HCT116 (cell line): ENCODE results near the gene CYTL1. TPM values are rescaled to one million over a fixed set of nuclear protein-coding genes. Genes with fewer than 3 reads are reported as not detected.

Experiments
- ATAC-seq: fragments of 200-7000 bp; cut with Tn5 transposase; 2 replicates; pipeline ENCODE4 v1.9.1; 2020; ENCODE audit warnings: mild to moderate bottlenecking, moderate library complexity
- BruUV-seq: library from RNA; stranded (reverse); fragments of 400-500 nt; replicated peaks from 2 replicates; lab custom pipeline; 2021; lab: Mats Ljungman, UMichigan
- CTCF ChIA-PET: fragments of 300-600 bp; sonication (Branson Sonifier 250); formaldehyde crosslinking; loops from one replicate; lab custom pipeline; 2021; ENCODE audit warnings: antibody characterized with exemption; lab: Charles Lee
- POLR2A ChIA-PET: fragments of 300-600, 350-600 bp; sonication (Branson Sonifier 250); formaldehyde crosslinking; loops from one replicate; lab custom pipeline; 2021; ENCODE audit warnings: antibody characterized with exemption; lab: Charles Lee
- RAD21 ChIA-PET, 2 experiments: fragments of 300-600 bp; sonication (Branson Sonifier 250); formaldehyde crosslinking; loops; one replicate each; lab custom pipeline; 2023; ENCODE audit warnings: low total read pairs in 2 of 2; ENCODE audit not compliant: uncharacterized antibody in 2 of 2, unreplicated experiment in 2 of 2, low non-redundant PET in 1 of 2; lab: Charles Lee
- DNase-seq: peaks from one replicate; pipeline ENCODE4 v3.0.0-alpha.2; 2010; ENCODE audit warnings: low read depth, low spot score
- H2AFZ ChIP-seq: fragments of 200-600 bp; shearing (Covaris generic), sonication (generic); 2 replicates; pipeline ENCODE4 v1.6.1; 2017; ENCODE audit warnings: low read depth, mixed run types, mixed read lengths, antibody characterized with exemption, low read length; ENCODE audit not compliant: poor library complexity, severe bottlenecking
- H3K27ac ChIP-seq: 2 replicates; pipeline ENCODE4 v1.5.1; 2012; ENCODE audit warnings: low read depth, low read length
- H3K27me3 ChIP-seq: fragments of 200-600 bp; sonication (generic); 2 replicates; pipeline ENCODE4 v1.6.1; 2016; ENCODE audit warnings: mixed run types, low read length, mixed read lengths; ENCODE audit not compliant: insufficient read depth
- H3K36me3 ChIP-seq, 2 experiments: fragments of 200-500 bp in 1 of 2; fragments of 200-600 bp in 1 of 2; sonication (Bioruptor generic) in 1 of 2; sonication (generic) in 1 of 2; 2 replicates each; pipeline versions ENCODE4 v1.5.1 to v1.6.1; 2014 to 2016; ENCODE audit warnings: low read length in 2 of 2, inconsistent platforms in 1 of 2, mixed read lengths in 1 of 2, mixed run types in 1 of 2; ENCODE audit not compliant: insufficient read depth in 2 of 2, control insufficient read depth in 1 of 2
- H3K4me1 ChIP-seq, 2 experiments: fragments of 200-600 bp in 1 of 2; sonication (generic) in 1 of 2; 2 replicates each; pipeline versions ENCODE4 v1.5.1 to v1.6.1; 2012 to 2017; ENCODE audit warnings: low read length in 2 of 2, inconsistent platforms in 1 of 2, mild to moderate bottlenecking in 1 of 2, mixed read lengths in 1 of 2, mixed run types in 1 of 2, moderate library complexity in 1 of 2; ENCODE audit not compliant: insufficient read depth in 2 of 2, control insufficient read depth in 1 of 2
- H3K4me2 ChIP-seq: fragments of 200-600 bp; sonication (generic); 2 replicates; pipeline ENCODE4 v1.6.1; 2017; ENCODE audit warnings: mixed run types, low read length, mixed read lengths
- H3K4me3 ChIP-seq, 2 experiments: fragments of 200-600 bp in 1 of 2; sonication (generic) in 1 of 2; replicated peaks in 1 of 2; 2 replicates each; pipeline ENCODE4 v1.5.1; 2011 to 2016; ENCODE audit warnings: low read length in 2 of 2, control low read depth in 1 of 2, low read depth in 1 of 2, mild to moderate bottlenecking in 1 of 2, mixed read lengths in 1 of 2, mixed run types in 1 of 2
- H3K79me2 ChIP-seq: fragments of 200-600 bp; sonication (generic); 2 replicates; pipeline ENCODE4 v1.6.1; 2017; ENCODE audit warnings: mild to moderate bottlenecking, mixed run types, low read length, moderate library complexity, mixed read lengths; ENCODE audit not compliant: insufficient read depth
- H3K9ac ChIP-seq: fragments of 200-600 bp; sonication (generic); 2 replicates; pipeline ENCODE4 v1.6.1; 2016; ENCODE audit warnings: low read length, mixed read lengths
- H3K9me2 ChIP-seq: fragments of 200-600 bp; sonication (generic), shearing (Covaris generic); 2 replicates; pipeline ENCODE4 v1.6.1; 2017; ENCODE audit warnings: mixed run types, mild to moderate bottlenecking, moderate library complexity; ENCODE audit not compliant: insufficient read depth
- H3K9me3 ChIP-seq, 2 experiments: fragments of 200-500 bp in 1 of 2; fragments of 200-600 bp in 1 of 2; sonication (Bioruptor generic) in 1 of 2; sonication (generic) in 1 of 2; 2 replicates each; pipeline ENCODE4 v1.6.1; 2014 to 2017; ENCODE audit warnings: low read length in 2 of 2, mixed read lengths in 2 of 2, inconsistent platforms in 1 of 2, low read depth in 1 of 2, mild to moderate bottlenecking in 1 of 2, mixed run types in 1 of 2, moderate library complexity in 1 of 2; ENCODE audit not compliant: control insufficient read depth in 1 of 2, insufficient read depth in 1 of 2
- H4K20me1 ChIP-seq: fragments of 200-600 bp; sonication (generic), shearing (Covaris generic); 2 replicates; pipeline ENCODE4 v1.6.1; 2017; ENCODE audit warnings: mixed run types, mild to moderate bottlenecking, moderate library complexity; ENCODE audit not compliant: insufficient read depth
- CBX3 ChIP-seq: IDR thresholded peaks from 2 replicates; pipeline ENCODE4 v1.6.1; 2012; ENCODE audit warnings: low read depth
- CEBPB ChIP-seq: IDR thresholded peaks from 2 replicates; pipeline ENCODE4 v1.6.1; 2012; ENCODE audit warnings: low read depth
- EGR1 ChIP-seq: IDR thresholded peaks from 2 replicates; pipeline ENCODE4 v1.6.1; 2012; ENCODE audit warnings: low read depth
- ELF1 ChIP-seq: IDR thresholded peaks from 2 replicates; pipeline ENCODE4 v1.6.1; 2012; ENCODE audit warnings: low read depth, borderline replicate concordance
- FOSL1 ChIP-seq: IDR thresholded peaks from 2 replicates; pipeline ENCODE4 v1.6.1; 2012; ENCODE audit warnings: low read depth
- POLR2A ChIP-seq: IDR thresholded peaks from 2 replicates; pipeline ENCODE4 v1.7.0; 2011; ENCODE audit warnings: borderline replicate concordance; ENCODE audit not compliant: insufficient read depth, insufficient read length; ENCODE audit errors: extremely low read depth
- RAD21 ChIP-seq: IDR thresholded peaks from 2 replicates; pipeline ENCODE4 v1.6.1; 2012; ENCODE audit warnings: low read depth, mild to moderate bottlenecking
- SIN3A ChIP-seq: IDR thresholded peaks from 2 replicates; pipeline ENCODE4 v1.6.1; 2012; ENCODE audit warnings: low read depth
- SP1 ChIP-seq: IDR thresholded peaks from 2 replicates; pipeline ENCODE4 v1.6.1; 2012; ENCODE audit warnings: low read depth
- SRF ChIP-seq: IDR thresholded peaks from 2 replicates; pipeline ENCODE4 v1.6.1; 2012; ENCODE audit warnings: low read depth
- TCF7L2 ChIP-seq: IDR thresholded peaks from 2 replicates; pipeline ENCODE4 v1.7.0; 2011; ENCODE audit warnings: borderline replicate concordance, inconsistent platforms; ENCODE audit not compliant: insufficient read depth, insufficient read length; ENCODE audit errors: extremely low read depth
- YY1 ChIP-seq: IDR thresholded peaks from 2 replicates; pipeline ENCODE4 v1.6.1; 2011; ENCODE audit warnings: low read length, low read depth, moderate library complexity, mild to moderate bottlenecking; ENCODE audit not compliant: insufficient replicate concordance; ENCODE audit errors: extremely low read depth
- ZFX ChIP-seq: fragments of 450-650 bp; IDR thresholded peaks from 2 replicates; pipeline ENCODE4 v1.6.1; 2017
- ZNF274 ChIP-seq: fragments of 200-500 bp; sonication (Bioruptor generic); IDR thresholded peaks from 2 replicates; pipeline ENCODE4 v1.6.1; 2014; ENCODE audit warnings: mild to moderate bottlenecking, low read depth, low read length, inconsistent platforms
- intact Hi-C: fragments of 100-400 bp; cut with micrococcal nuclease; formaldehyde crosslinking; loops from 2 replicates; pipeline ENCODE4 v1.10.0; 2022
- total RNA-seq: library from RNA; stranded (reverse); gene quantifications from one replicate; pipeline ENCODE4 v1.2.1, GENCODE V29; 2021; ENCODE audit not compliant: unreplicated experiment
- TF ChIP-seq, protein P1 (sequence below): IDR thresholded peaks from 2 replicates; pipeline ENCODE4 v1.6.1; 2012
- TF ChIP-seq, protein P2 (sequence below), 3 experiments: fragments of 200-600 bp in 1 of 3; sonication (generic) in 1 of 3; IDR thresholded peaks in 2 of 3; conservative IDR thresholded peaks in 1 of 3; 2 replicates each; pipeline ENCODE4 v1.5.1; 2012 to 2017; ENCODE audit warnings: low read depth in 2 of 3, low read length in 2 of 3, antibody characterized with exemption in 1 of 3, borderline replicate concordance in 1 of 3, control low read depth in 1 of 3, mild to moderate bottlenecking in 1 of 3, mixed read lengths in 1 of 3, mixed run types in 1 of 3, moderate library complexity in 1 of 3; ENCODE audit not compliant: insufficient read depth in 1 of 3
- TF ChIP-seq, protein P3 (sequence below): IDR thresholded peaks from 2 replicates; pipeline ENCODE4 v1.6.1; 2011; ENCODE audit warnings: mild to moderate bottlenecking, low read length, moderate library complexity; ENCODE audit not compliant: insufficient replicate concordance; ENCODE audit errors: extremely low read depth

Gene CYTL1
- total RNA-seq, 1 experiment from 2014 or later, result not detected

DNA sequence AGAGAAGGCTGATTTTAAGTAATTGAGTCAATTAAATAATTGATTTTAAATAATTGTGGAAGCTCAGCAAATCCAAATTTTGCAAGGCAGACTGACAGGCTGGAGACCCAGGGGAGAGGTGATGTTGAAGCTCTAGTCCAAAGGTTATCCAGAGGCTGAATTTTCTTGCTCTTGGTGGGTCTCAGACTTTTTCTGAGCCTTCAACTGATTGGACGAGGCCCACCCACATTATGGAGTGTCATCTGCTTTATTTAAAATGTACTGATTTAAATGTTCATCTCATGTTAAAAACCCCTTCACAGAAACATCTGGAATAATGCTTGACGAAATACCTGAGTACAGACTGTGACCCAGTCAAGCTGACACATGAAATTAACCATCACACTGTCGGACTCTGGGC is 11.7 kb upstream of the CYTL1 start:
- H3K4me3 ChIP-seq, result no peak overlapping the region
- H3K9me2 ChIP-seq, result no peaks in the 10 kb centered on the region
- CTCF ChIA-PET, result no interaction called here
- no TSS peak for BruUV-seq
- no peaks in the 10 kb centered on the region for H3K36me3 ChIP-seq
- no peaks in the 10 kb centered on the region for H4K20me1 ChIP-seq
- intact Hi-C loops, result no loop called here
- no peak for TF ChIP-seq YY1
- TF ChIP-seq, protein P1, sequence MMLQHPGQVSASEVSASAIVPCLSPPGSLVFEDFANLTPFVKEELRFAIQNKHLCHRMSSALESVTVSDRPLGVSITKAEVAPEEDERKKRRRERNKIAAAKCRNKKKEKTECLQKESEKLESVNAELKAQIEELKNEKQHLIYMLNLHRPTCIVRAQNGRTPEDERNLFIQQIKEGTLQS, result no peak
- no peak for TF ChIP-seq ELF1
- no peak for TF ChIP-seq TCF7L2
- no peak for TF ChIP-seq CEBPB
- no peak for TF ChIP-seq FOSL1
- TF ChIP-seq CBX3, result no peak
- TF ChIP-seq EGR1, result no peak
- TF ChIP-seq ZFX, result no peak
- no peak for TF ChIP-seq ZNF274
- no peak for TF ChIP-seq SRF
- TF ChIP-seq SIN3A, result no peak
- TF ChIP-seq, all 23 proteins: peak for 0
- ChIA-PET RAD21 (no interaction called here), POLR2A (no interaction called here)
- ATAC-seq, result no peak
- Histone ChIP-seq H3K9ac (no peak overlapping the region), H3K4me2 (no peak overlapping the region), H3K79me2 (no peaks in the 10 kb centered on the region), H3K27ac (no peak overlapping the region), H3K9me3 (no peaks in the 10 kb centered on the region), H3K4me1 (no peaks in the 10 kb centered on the region), H3K27me3 (peaks cover 25% of the 10 kb centered on the region; the same call in 1 of the 2 replicates), H2AFZ (no peak overlapping the region)
- DNase-seq, result no peak

DNA sequence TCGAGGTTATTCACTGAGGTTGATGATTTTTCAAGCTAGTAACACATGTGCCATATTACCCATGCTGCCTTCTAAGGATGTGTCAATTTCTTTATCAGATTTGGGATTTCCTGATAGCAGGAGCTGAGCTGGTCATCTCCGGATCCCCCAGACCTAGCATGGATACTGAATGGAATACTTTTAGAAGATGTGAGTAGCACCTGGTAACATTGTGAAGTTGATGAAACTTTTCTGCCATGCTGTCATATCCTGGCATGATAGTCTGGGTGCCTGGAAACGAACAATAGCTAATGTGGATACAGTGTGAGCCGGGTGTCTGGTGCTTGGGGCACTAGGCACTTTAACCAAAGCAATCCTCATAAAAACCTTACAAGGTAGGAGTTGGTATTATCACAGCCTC is 11.0 kb upstream of the CYTL1 start:
- BruUV-seq, result no TSS peak
- Histone ChIP-seq H3K4me3 (no peak overlapping the region), H3K27ac (no peak overlapping the region), H3K79me2 (no peaks in the 10 kb centered on the region), H3K9me2 (no peaks in the 10 kb centered on the region), H3K4me1 (no peaks in the 10 kb centered on the region), H3K36me3 (no peaks in the 10 kb centered on the region), H3K4me2 (no peak overlapping the region), H3K9me3 (no peaks in the 10 kb centered on the region), H2AFZ (no peak overlapping the region), H4K20me1 (no peaks in the 10 kb centered on the region), H3K9ac (no peak overlapping the region), H3K27me3 (peaks cover 25% of the 10 kb centered on the region; the same call in 1 of the 2 replicates)
- ChIA-PET POLR2A (no interaction called here), CTCF (no interaction called here), RAD21 (no interaction called here)
- intact Hi-C loops, result no loop called here
- TF ChIP-seq ZFX (no peak), POLR2A (no peak), SP1 (no peak), ZNF274 (no peak), RAD21 (no peak), CEBPB (no peak)
- TF ChIP-seq, protein P1, result no peak
- TF ChIP-seq, protein P2, sequence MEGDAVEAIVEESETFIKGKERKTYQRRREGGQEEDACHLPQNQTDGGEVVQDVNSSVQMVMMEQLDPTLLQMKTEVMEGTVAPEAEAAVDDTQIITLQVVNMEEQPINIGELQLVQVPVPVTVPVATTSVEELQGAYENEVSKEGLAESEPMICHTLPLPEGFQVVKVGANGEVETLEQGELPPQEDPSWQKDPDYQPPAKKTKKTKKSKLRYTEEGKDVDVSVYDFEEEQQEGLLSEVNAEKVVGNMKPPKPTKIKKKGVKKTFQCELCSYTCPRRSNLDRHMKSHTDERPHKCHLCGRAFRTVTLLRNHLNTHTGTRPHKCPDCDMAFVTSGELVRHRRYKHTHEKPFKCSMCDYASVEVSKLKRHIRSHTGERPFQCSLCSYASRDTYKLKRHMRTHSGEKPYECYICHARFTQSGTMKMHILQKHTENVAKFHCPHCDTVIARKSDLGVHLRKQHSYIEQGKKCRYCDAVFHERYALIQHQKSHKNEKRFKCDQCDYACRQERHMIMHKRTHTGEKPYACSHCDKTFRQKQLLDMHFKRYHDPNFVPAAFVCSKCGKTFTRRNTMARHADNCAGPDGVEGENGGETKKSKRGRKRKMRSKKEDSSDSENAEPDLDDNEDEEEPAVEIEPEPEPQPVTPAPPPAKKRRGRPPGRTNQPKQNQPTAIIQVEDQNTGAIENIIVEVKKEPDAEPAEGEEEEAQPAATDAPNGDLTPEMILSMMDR (IDR thresholded peaks at IDR 0.05 in 2 of 3, conservative IDR thresholded peaks at IDR 0.05 in 1 of 3; ENCODE audit: borderline replicate concordance in 1 of 3, insufficient read depth in 1 of 3, low read depth in 2 of 3, low read length in 2 of 3), result no peak
- TF ChIP-seq, protein P3, sequence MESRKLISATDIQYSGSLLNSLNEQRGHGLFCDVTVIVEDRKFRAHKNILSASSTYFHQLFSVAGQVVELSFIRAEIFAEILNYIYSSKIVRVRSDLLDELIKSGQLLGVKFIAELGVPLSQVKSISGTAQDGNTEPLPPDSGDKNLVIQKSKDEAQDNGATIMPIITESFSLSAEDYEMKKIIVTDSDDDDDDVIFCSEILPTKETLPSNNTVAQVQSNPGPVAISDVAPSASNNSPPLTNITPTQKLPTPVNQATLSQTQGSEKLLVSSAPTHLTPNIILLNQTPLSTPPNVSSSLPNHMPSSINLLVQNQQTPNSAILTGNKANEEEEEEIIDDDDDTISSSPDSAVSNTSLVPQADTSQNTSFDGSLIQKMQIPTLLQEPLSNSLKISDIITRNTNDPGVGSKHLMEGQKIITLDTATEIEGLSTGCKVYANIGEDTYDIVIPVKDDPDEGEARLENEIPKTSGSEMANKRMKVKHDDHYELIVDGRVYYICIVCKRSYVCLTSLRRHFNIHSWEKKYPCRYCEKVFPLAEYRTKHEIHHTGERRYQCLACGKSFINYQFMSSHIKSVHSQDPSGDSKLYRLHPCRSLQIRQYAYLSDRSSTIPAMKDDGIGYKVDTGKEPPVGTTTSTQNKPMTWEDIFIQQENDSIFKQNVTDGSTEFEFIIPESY, result no peak
- ATAC-seq, result no peak
- no peak for DNase-seq
